IMR-90 (cell line): ENCODE results near the gene PRMT7. TPM values are rescaled to one million over a fixed set of nuclear protein-coding genes. Genes with fewer than 3 reads are reported as not detected.

ENCODE experiments used
- ATAC-seq: fragments of 200-7000 bp; cut with Tn5 transposase; 2 replicates; pipeline ENCODE4 v1.9.1; 2020; ENCODE audit warnings: low read depth, mild to moderate bottlenecking, moderate library complexity
- BruUV-seq: library from RNA; stranded (reverse); fragments of 400-500 nt; replicated peaks from 2 replicates; lab custom pipeline; 2021; lab: Mats Ljungman, UMichigan
- CTCF ChIA-PET: fragments of 300-600 bp; formaldehyde crosslinking; extraction: SDS; loops from one replicate; lab custom pipeline; 2021; ENCODE audit warnings: antibody characterized with exemption; lab: Yijun Ruan, JAX
- POLR2A ChIA-PET: fragments of 300-600 bp; sonication (Branson Sonifier 250); formaldehyde crosslinking; loops from one replicate; lab custom pipeline; 2022; ENCODE audit warnings: antibody characterized with exemption; ENCODE audit not compliant: unreplicated experiment; lab: Charles Lee
- DNase-seq: peaks from one replicate; pipeline ENCODE4 v3.0.0; 2013
- H2AFZ ChIP-seq: replicated peaks from 2 replicates; pipeline ENCODE3; 2013; ENCODE audit warnings: low read length, mild to moderate bottlenecking; ENCODE audit not compliant: poor library complexity
- H2AK5ac ChIP-seq: 2 replicates; pipeline ENCODE4 v1.6.1; 2013; ENCODE audit warnings: low read depth, low read length, inconsistent platforms
- H2AK9ac ChIP-seq: replicated peaks from 2 replicates; pipeline ENCODE3; 2013; ENCODE audit warnings: mild to moderate bottlenecking, low read depth, low read length, moderate library complexity; ENCODE audit not compliant: poor library complexity
- H2BK120ac ChIP-seq: 2 replicates; pipeline ENCODE4 v1.6.1; 2013; ENCODE audit warnings: low read depth, low read length, inconsistent platforms
- H2BK15ac ChIP-seq: 3 replicates; pipeline ENCODE4 v1.6.1; 2013; ENCODE audit warnings: low read depth, low read length, inconsistent platforms
- H2BK20ac ChIP-seq: 2 replicates; pipeline ENCODE4 v1.6.1; 2013; ENCODE audit warnings: low read depth, mild to moderate bottlenecking, inconsistent platforms, low read length, moderate library complexity
- H2BK5ac ChIP-seq: 2 replicates; pipeline ENCODE4 v1.6.1; 2013; ENCODE audit warnings: mild to moderate bottlenecking, low read depth, low read length, inconsistent platforms; ENCODE audit not compliant: poor library complexity, severe bottlenecking
- H3K14ac ChIP-seq: replicated peaks from 2 replicates; pipeline ENCODE4 v1.6.1; 2013; ENCODE audit warnings: low read depth, low read length, inconsistent platforms
- H3K18ac ChIP-seq: 2 replicates; pipeline ENCODE4 v1.6.1; 2013; ENCODE audit warnings: low read depth, low read length, control low read depth
- H3K23ac ChIP-seq: 2 replicates; pipeline ENCODE4 v1.6.1; 2013; ENCODE audit warnings: low read depth, low read length, inconsistent platforms
- H3K27ac ChIP-seq: 2 replicates; pipeline ENCODE4 v1.5.1; 2013; ENCODE audit warnings: mild to moderate bottlenecking, control low read depth, low read length; ENCODE audit not compliant: insufficient read depth
- H3K27me3 ChIP-seq: 2 replicates; pipeline ENCODE4 v1.6.1; 2013; ENCODE audit warnings: low read length; ENCODE audit not compliant: control insufficient read depth, insufficient read depth
- H3K36me3 ChIP-seq: 2 replicates; pipeline ENCODE4 v1.6.1; 2013; ENCODE audit warnings: low read length, mixed read lengths; ENCODE audit not compliant: control insufficient read depth, insufficient read depth
- H3K4ac ChIP-seq: 2 replicates; pipeline ENCODE4 v1.6.1; 2013; ENCODE audit warnings: low read depth, low read length, inconsistent platforms
- H3K4me1 ChIP-seq: 2 replicates; pipeline ENCODE4 v1.6.1; 2013; ENCODE audit warnings: low read length, mixed read lengths; ENCODE audit not compliant: control insufficient read depth, insufficient read depth
- H3K4me2 ChIP-seq: 2 replicates; pipeline ENCODE4 v1.6.1; 2013; ENCODE audit warnings: low read depth, mild to moderate bottlenecking, control low read depth, low read length, moderate library complexity
- H3K4me3 ChIP-seq: 2 replicates; pipeline ENCODE4 v1.5.1; 2013; ENCODE audit warnings: low read depth, mild to moderate bottlenecking, control low read depth, low read length, moderate library complexity; ENCODE audit not compliant: insufficient read depth
- H3K56ac ChIP-seq: 2 replicates; pipeline ENCODE4 v1.6.1; 2013; ENCODE audit warnings: low read length, inconsistent platforms; ENCODE audit not compliant: insufficient read depth; ENCODE audit errors: extremely low read depth
- H3K79me1 ChIP-seq, 2 experiments: 2 replicates each; pipeline ENCODE4 v1.6.1; 2013; ENCODE audit warnings: low read length in 2 of 2, inconsistent platforms in 1 of 2, low read depth in 1 of 2
- H3K9ac ChIP-seq: 2 replicates; pipeline ENCODE4 v1.6.1; 2013; ENCODE audit warnings: low read depth, low read length, control low read depth
- H3K9me1 ChIP-seq: 2 replicates; pipeline ENCODE4 v1.6.1; 2013; ENCODE audit warnings: low read length, inconsistent platforms; ENCODE audit not compliant: insufficient read depth
- H3K9me3 ChIP-seq: 2 replicates; pipeline ENCODE4 v1.6.1; 2013; ENCODE audit warnings: low read length; ENCODE audit not compliant: control insufficient read depth, insufficient read depth
- H4K20me1 ChIP-seq: 2 replicates; pipeline ENCODE4 v1.6.1; 2013; ENCODE audit warnings: low read length, inconsistent platforms; ENCODE audit not compliant: insufficient read depth
- H4K5ac ChIP-seq: 2 replicates; pipeline ENCODE4 v1.6.1; 2013; ENCODE audit warnings: mild to moderate bottlenecking, low read depth, low read length, control low read depth
- H4K8ac ChIP-seq, 2 experiments: 2 replicates each; pipeline ENCODE4 v1.6.1; 2013; ENCODE audit warnings: low read depth in 2 of 2, low read length in 2 of 2, control low read depth in 1 of 2, inconsistent platforms in 1 of 2
- H4K91ac ChIP-seq: 2 replicates; pipeline ENCODE4 v1.6.1; 2013; ENCODE audit warnings: low read depth, low read length, inconsistent platforms; ENCODE audit not compliant: insufficient read depth
- CHD1 ChIP-seq: IDR thresholded peaks from 2 replicates; pipeline ENCODE4 v1.6.1; 2012; ENCODE audit warnings: low read depth, low read length, improper control_type of control experiment
- ELK1 ChIP-seq: fragments of 150-350 bp; IDR thresholded peaks from 2 replicates; pipeline ENCODE4 v1.6.1; 2016; ENCODE audit warnings: low read depth, mild to moderate bottlenecking, low read length, moderate library complexity, borderline replicate concordance
- FOS ChIP-seq: fragments of 150-350 bp; IDR thresholded peaks from 2 replicates; pipeline ENCODE4 v1.6.1; 2016; ENCODE audit warnings: low read depth, low read length
- MAFK ChIP-seq: IDR thresholded peaks from 2 replicates; pipeline ENCODE4 v1.6.1; 2012; ENCODE audit warnings: low read depth, low read length, improper control_type of control experiment
- POLR2A ChIP-seq: IDR thresholded peaks from 2 replicates; pipeline ENCODE4 v1.6.1; 2012; ENCODE audit warnings: mild to moderate bottlenecking, low read depth, low read length
- RAD21 ChIP-seq: IDR thresholded peaks from 2 replicates; pipeline ENCODE4 v1.6.1; 2012; ENCODE audit warnings: low read length, improper control_type of control experiment
- RCOR1 ChIP-seq: IDR thresholded peaks from 2 replicates; pipeline ENCODE4 v1.6.1; 2012; ENCODE audit warnings: mild to moderate bottlenecking, low read length, improper control_type of control experiment; ENCODE audit not compliant: insufficient replicate concordance
- RFX5 ChIP-seq: IDR thresholded peaks from 2 replicates; pipeline ENCODE4 v1.8.0; 2012; ENCODE audit warnings: low read depth, mild to moderate bottlenecking, low read length, moderate library complexity
- SMC3 ChIP-seq: fragments of 150-350 bp; IDR thresholded peaks from 2 replicates; pipeline ENCODE4 v1.6.1; 2016; ENCODE audit warnings: low read depth, mild to moderate bottlenecking, antibody characterized with exemption, low read length, moderate library complexity
- WGBS, 2 experiments: methylation state at CpG; one replicate each; pipeline versions ENCODE4 v1.1.5 to v1.1.7; 2013; ENCODE audit warnings: missing lambda C conversion rate in 2 of 2; ENCODE audit not compliant: insufficient read length in 1 of 2; ENCODE audit errors: extremely low coverage in 2 of 2; 5-methylcytosine and 5-hydroxymethylcytosine counted together
- dilution Hi-C: fragments of 300-500 bp; cut with HindIII; formaldehyde crosslinking; loops from one replicate; pipeline ENCODE4 v1.14.3; 2018; ENCODE audit warnings: low sequenced_read_pairs; ENCODE audit not compliant: unreplicated experiment
- in situ Hi-C: fragments of 300-500 bp; cut with MboI; formaldehyde crosslinking; loops from 3 replicates; pipeline ENCODE4 v1.14.3; 2019; ENCODE audit warnings: low sequenced_read_pairs, inconsistent platforms, mixed read lengths
- intact Hi-C: fragments of 100-400 bp; cut with micrococcal nuclease; formaldehyde crosslinking; loops from 2 replicates; pipeline ENCODE4 v1.10.0; 2022
- polyA plus RNA-seq, 3 experiments: library from polyadenylated mRNA; depleted of rRNA; stranded (reverse); fragments of >200 nt; gene quantifications; 2 replicates each; pipeline ENCODE4 v1.2.3, GENCODE V29; 2012; ENCODE audit warnings: low replicate concordance in 1 of 3
- total RNA-seq: library from RNA; depleted of rRNA; stranded (reverse); fragments of >200 nt; gene quantifications from 2 replicates; pipeline ENCODE4 v1.2.3, GENCODE V29; 2012
- TF ChIP-seq, protein P1 (sequence below): fragments of 150-350 bp; IDR thresholded peaks from 2 replicates; pipeline ENCODE4 v1.6.1; 2017; ENCODE audit warnings: mild to moderate bottlenecking, antibody characterized with exemption, low read length, low read depth

The PRMT7 gene
- total and polyA plus RNA-seq, 2 of the 4 experiments (the other 2 are of a cell fraction): 63.1 to 68.6 TPM

GRCh38 chr16:68385371-68385770 lies 74.6 kb downstream of the PRMT7 start:
- Histone ChIP-seq H4K91ac (no peak overlapping the region), H3K14ac (no peak overlapping the region), H2BK5ac (no peak overlapping the region), H2AK9ac (no peak overlapping the region), H3K27ac (no peak overlapping the region), H4K20me1 (no peaks in the 10 kb centered on the region), H2BK15ac (no peak overlapping the region), H2AK5ac (no peak overlapping the region), H3K18ac (no peak overlapping the region), H3K9ac (no peak overlapping the region), H3K4me2 (no peak overlapping the region), H3K23ac (no peak overlapping the region), H4K8ac (no peak overlapping the region), H3K4me3 (no peak overlapping the region), H3K9me1 (no peaks in the 10 kb centered on the region), H3K79me1 (no peaks in the 10 kb centered on the region), H3K27me3 (peaks cover 41% of the 10 kb centered on the region), H3K56ac (no peak overlapping the region), H2BK120ac (no peak overlapping the region), H3K36me3 (no peaks in the 10 kb centered on the region), H4K5ac (no peak overlapping the region), H2AFZ (no peak overlapping the region), H3K4ac (no peak overlapping the region), H3K4me1 (no peaks in the 10 kb centered on the region), H3K9me3 (no peaks in the 10 kb centered on the region), H2BK20ac (no peak overlapping the region)
- DNase-seq (no peak), ATAC-seq (no peak)
- 69% methylated on average over 2 of the region's 6 CpGs; no CpG with 5 or more reads in 1 of the 2 experiments for WGBS, 2 experiments
- POLR2A ChIA-PET: no interaction called here
- TF ChIP-seq POLR2A (no peak), RFX5 (no peak), RCOR1 (no peak), CHD1 (no peak), ELK1 (no peak), SMC3 (no peak), FOS (no peak), MAFK (no peak), RAD21 (no peak)
- TF ChIP-seq, protein P1, sequence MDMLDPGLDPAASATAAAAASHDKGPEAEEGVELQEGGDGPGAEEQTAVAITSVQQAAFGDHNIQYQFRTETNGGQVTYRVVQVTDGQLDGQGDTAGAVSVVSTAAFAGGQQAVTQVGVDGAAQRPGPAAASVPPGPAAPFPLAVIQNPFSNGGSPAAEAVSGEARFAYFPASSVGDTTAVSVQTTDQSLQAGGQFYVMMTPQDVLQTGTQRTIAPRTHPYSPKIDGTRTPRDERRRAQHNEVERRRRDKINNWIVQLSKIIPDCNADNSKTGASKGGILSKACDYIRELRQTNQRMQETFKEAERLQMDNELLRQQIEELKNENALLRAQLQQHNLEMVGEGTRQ: no peak
- CTCF ChIA-PET: interaction anchor here (0.6 kb wide), 1 partner anchor 9 kb away, joined by 3 read pairs; no protein-coding TSS in a partner anchor
- intact Hi-C loops (no loop called here), dilution Hi-C loops (no loop called here), in situ Hi-C loops (no loop called here)
- BruUV-seq: no TSS peak
